Endothelial cell of umbilical vein (primary cell): ENCODE data around the gene FRMD4A. TPM values are rescaled to one million over a fixed set of nuclear protein-coding genes. Genes with fewer than 3 reads are reported as not detected.

Experiments used
- BruUV-seq: library from RNA; stranded (reverse); fragments of 400-500 nt; replicated peaks from 2 replicates; lab custom pipeline; 2021; lab: Mats Ljungman, UMichigan
- CTCF ChIA-PET: fragments of 300-600, 350-600 bp; sonication (Branson Sonifier 250); formaldehyde crosslinking; loops from one replicate; lab custom pipeline; 2021; ENCODE audit warnings: antibody characterized with exemption, inconsistent platforms; lab: Charles Lee
- POLR2A ChIA-PET: fragments of 300-600, 350-600 bp; sonication (Branson Sonifier 250); formaldehyde crosslinking; loops from one replicate; lab custom pipeline; 2021; ENCODE audit warnings: antibody characterized with exemption, inconsistent platforms; lab: Charles Lee
- DNase-seq: peaks from one replicate; pipeline ENCODE4 v3.0.0-alpha.2; 2011; ENCODE audit warnings: low read depth, low spot score
- FAIRE-seq: peaks from 2 replicates; lab custom pipeline; 2011; peaks lifted over from hg19 to GRCh38; lab: Jason Lieb, UNC
- H2AFZ ChIP-seq: 2 replicates; pipeline ENCODE4 v1.6.0; 2012; ENCODE audit warnings: low read depth, low read length, control low read depth, inconsistent platforms
- H3K27ac ChIP-seq: 2 replicates; pipeline ENCODE4 v1.5.1; 2011; ENCODE audit warnings: low read depth, mild to moderate bottlenecking, control low read depth, low read length, moderate library complexity; ENCODE audit not compliant: insufficient read depth
- H3K27me3 ChIP-seq, 2 experiments: 2 replicates each; pipeline versions ENCODE4 v1.6.0 to v1.6.1; 2011; ENCODE audit warnings: low read length in 2 of 2, mixed read lengths in 1 of 2; ENCODE audit not compliant: control insufficient read depth in 2 of 2, insufficient read depth in 2 of 2
- H3K36me3 ChIP-seq, 2 experiments: 2 replicates in 1 of 2; 3 replicates in 1 of 2; pipeline ENCODE4 v1.5.1; 2011; ENCODE audit warnings: low read length in 2 of 2, mild to moderate bottlenecking in 1 of 2, moderate library complexity in 1 of 2; ENCODE audit not compliant: control insufficient read depth in 2 of 2, insufficient read depth in 2 of 2; ENCODE audit errors: extremely low read depth in 1 of 2
- H3K4me1 ChIP-seq: 3 replicates; pipeline ENCODE4 v1.5.1; 2011; ENCODE audit warnings: mild to moderate bottlenecking, low read length; ENCODE audit not compliant: control insufficient read depth, insufficient read depth; ENCODE audit errors: extremely low read depth
- H3K4me2 ChIP-seq: 2 replicates; pipeline ENCODE4 v1.6.1; 2011; ENCODE audit warnings: low read length, control low read depth, mixed read lengths; ENCODE audit not compliant: insufficient read depth
- H3K4me3 ChIP-seq, 3 experiments: fragments of 200-600 bp in 1 of 3; sonication (generic), shearing (Covaris generic) in 1 of 3; replicated peaks in 1 of 3; 2 replicates each; pipeline ENCODE4 v1.5.1; 2011 to 2016; ENCODE audit warnings: control low read depth in 3 of 3, low read length in 3 of 3, mild to moderate bottlenecking in 2 of 3, inconsistent platforms in 1 of 3, low read depth in 1 of 3, moderate library complexity in 1 of 3; ENCODE audit not compliant: insufficient read depth in 1 of 3
- H3K79me2 ChIP-seq: 2 replicates; pipeline ENCODE4 v1.6.0; 2012; ENCODE audit warnings: low read length, inconsistent platforms; ENCODE audit not compliant: control insufficient read depth, insufficient read depth
- H3K9ac ChIP-seq: replicated peaks from 2 replicates; pipeline ENCODE3; 2011; ENCODE audit warnings: low read length, control low read depth; ENCODE audit not compliant: insufficient read depth; ENCODE audit errors: extremely low read depth
- H3K9me1 ChIP-seq: replicated peaks from 3 replicates; pipeline ENCODE4 v1.6.0; 2011; ENCODE audit warnings: mild to moderate bottlenecking, low read length; ENCODE audit not compliant: control insufficient read depth, insufficient read depth; ENCODE audit errors: extremely low read depth
- H3K9me3 ChIP-seq: replicated peaks from 2 replicates; pipeline ENCODE4 v1.5.1; 2012; ENCODE audit warnings: low read length, inconsistent platforms; ENCODE audit not compliant: control insufficient read depth, insufficient read depth
- H4K20me1 ChIP-seq: replicated peaks from 2 replicates; pipeline ENCODE3; 2011; ENCODE audit warnings: mild to moderate bottlenecking, low read length; ENCODE audit not compliant: control insufficient read depth, insufficient read depth; ENCODE audit errors: extremely low read depth
- EZH2 ChIP-seq: IDR thresholded peaks from 2 replicates; pipeline ENCODE4 v1.6.1; 2012; ENCODE audit warnings: borderline replicate concordance, low read depth, mild to moderate bottlenecking, moderate library complexity, low read length, inconsistent platforms; ENCODE audit not compliant: severe bottlenecking
- FOS ChIP-seq: IDR thresholded peaks from 2 replicates; pipeline ENCODE4 v1.6.1; 2011; ENCODE audit warnings: mild to moderate bottlenecking, low read length, moderate library complexity, borderline replicate concordance; ENCODE audit not compliant: insufficient read depth
- GATA2 ChIP-seq: IDR thresholded peaks from 2 replicates; pipeline ENCODE4 v1.7.0; 2011; ENCODE audit warnings: low read depth, mild to moderate bottlenecking, moderate library complexity, mixed read lengths, low read length; ENCODE audit not compliant: insufficient read length, insufficient read depth
- JUN ChIP-seq: IDR thresholded peaks from 2 replicates; pipeline ENCODE4 v1.6.1; 2011; ENCODE audit warnings: borderline replicate concordance, low read depth; ENCODE audit not compliant: insufficient read length, insufficient read depth
- MYC ChIP-seq: IDR thresholded peaks from one replicate; pipeline ENCODE4 v1.6.1; 2011; ENCODE audit warnings: mild to moderate bottlenecking, low read depth, low read length
- POLR2A ChIP-seq: IDR thresholded peaks from 2 replicates; pipeline ENCODE4 v1.6.1; 2012; ENCODE audit warnings: low read depth, mild to moderate bottlenecking, control low read depth, low read length
- POLR2AphosphoS5 ChIP-seq: IDR thresholded peaks from 2 replicates; pipeline ENCODE4 v1.6.1; 2012; ENCODE audit warnings: low read depth, mild to moderate bottlenecking, control low read depth, low read length, moderate library complexity; ENCODE audit not compliant: insufficient read depth
- dilution Hi-C: fragments of 300-500 bp; cut with MboI; formaldehyde crosslinking; loops from one replicate; pipeline ENCODE4 v1.15.0; 2019; ENCODE audit warnings: low sequenced_read_pairs; ENCODE audit not compliant: extremely low pct_ligation_motif_present
- intact Hi-C: fragments of 100-400 bp; cut with micrococcal nuclease; formaldehyde crosslinking; loops from one replicate; pipeline ENCODE4 v1.10.0; 2022
- polyA plus RNA-seq, 4 experiments: library from polyadenylated mRNA; depleted of rRNA in 3 of 4; stranded (reverse) in 3 of 4; unstranded in 1 of 4; fragments of >200 nt; gene quantifications; 2 replicates each; pipeline versions ENCODE4 v1.2.1 to v1.2.3, GENCODE V29; 2011 to 2012; ENCODE audit warnings: missing spikeins in 1 of 4
- total RNA-seq: library from RNA; stranded (reverse); gene quantifications from 2 replicates; pipeline ENCODE4 v1.2.3, GENCODE V29; 2021
- TF ChIP-seq, protein P1 (sequence below), 2 donors: IDR thresholded peaks; 1 replicate in 1 of 2; 2 replicates in 1 of 2; pipeline ENCODE4 v1.5.1; 2011; ENCODE audit warnings: low read length in 2 of 2, mild to moderate bottlenecking in 2 of 2, moderate library complexity in 2 of 2, control low read depth in 1 of 2, inconsistent platforms in 1 of 2, low read depth in 1 of 2; ENCODE audit not compliant: insufficient read depth in 1 of 2; ENCODE audit errors: extremely low read depth in 1 of 2
- TF ChIP-seq, protein P2 (sequence below): IDR thresholded peaks from 2 replicates; pipeline ENCODE4 v1.6.1; 2011; ENCODE audit not compliant: insufficient read depth, insufficient read length

Gene FRMD4A
- total and polyA plus RNA-seq, 2 donors (not counting 3 experiments of a cell fraction or from before 2014, with no cell fraction given), result 123 to 148 TPM

DNA sequence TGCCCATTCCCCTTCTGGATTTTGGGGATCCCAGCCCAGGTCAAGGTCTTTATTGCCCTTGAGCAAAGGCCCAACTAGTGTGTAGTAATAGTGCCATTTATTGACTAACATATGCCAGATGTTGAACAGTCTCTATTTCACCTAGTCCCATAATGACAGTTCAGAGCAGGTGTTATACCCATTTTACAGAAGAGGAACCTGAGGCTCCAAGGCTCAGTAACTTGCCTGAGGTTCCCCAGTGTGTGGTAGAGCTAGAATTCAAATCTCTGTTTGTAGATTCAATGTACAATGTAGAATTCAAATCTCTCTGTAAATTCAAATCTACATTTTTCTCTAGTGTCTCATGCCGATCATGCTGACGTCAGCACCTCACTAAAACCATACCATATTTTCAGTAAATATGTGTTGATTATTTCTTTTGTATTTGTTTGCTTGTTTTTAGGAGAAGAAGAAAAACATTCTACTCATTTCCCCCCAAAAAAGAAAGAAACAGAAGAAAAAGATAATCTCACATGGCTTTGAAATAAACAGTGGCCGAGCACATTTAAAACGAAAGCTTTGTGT lies 414.3 kb downstream of the FRMD4A start:
- no peak overlapping the region for H3K27ac ChIP-seq
- H3K79me2 ChIP-seq, result no peaks in the 10 kb centered on the region
- H3K36me3 ChIP-seq, result no peaks in the 10 kb centered on the region
- intact Hi-C loops (no loop called here), dilution Hi-C loops (no loop called here)
- no peak for DNase-seq
- H3K4me3 ChIP-seq, result no peak overlapping the region
- H3K27me3 ChIP-seq, result no peaks in the 10 kb centered on the region
- BruUV-seq, result no TSS peak
- H3K9me3 ChIP-seq, result no peaks in the 10 kb centered on the region
- CTCF ChIA-PET, result interaction anchor here (3.5 kb wide), 1 partner anchor 17 kb away, joined by 15 read pairs; no protein-coding TSS in a partner anchor
- H3K9me1 ChIP-seq, result no peaks in the 10 kb centered on the region
- no peak overlapping the region for H3K4me2 ChIP-seq
- no peaks in the 10 kb centered on the region for H4K20me1 ChIP-seq
- POLR2A ChIA-PET, result no interaction called here
- H3K9ac ChIP-seq, result no peak overlapping the region
- H2AFZ ChIP-seq, result no peak overlapping the region
- no peak for TF ChIP-seq MYC
- TF ChIP-seq, protein P1, sequence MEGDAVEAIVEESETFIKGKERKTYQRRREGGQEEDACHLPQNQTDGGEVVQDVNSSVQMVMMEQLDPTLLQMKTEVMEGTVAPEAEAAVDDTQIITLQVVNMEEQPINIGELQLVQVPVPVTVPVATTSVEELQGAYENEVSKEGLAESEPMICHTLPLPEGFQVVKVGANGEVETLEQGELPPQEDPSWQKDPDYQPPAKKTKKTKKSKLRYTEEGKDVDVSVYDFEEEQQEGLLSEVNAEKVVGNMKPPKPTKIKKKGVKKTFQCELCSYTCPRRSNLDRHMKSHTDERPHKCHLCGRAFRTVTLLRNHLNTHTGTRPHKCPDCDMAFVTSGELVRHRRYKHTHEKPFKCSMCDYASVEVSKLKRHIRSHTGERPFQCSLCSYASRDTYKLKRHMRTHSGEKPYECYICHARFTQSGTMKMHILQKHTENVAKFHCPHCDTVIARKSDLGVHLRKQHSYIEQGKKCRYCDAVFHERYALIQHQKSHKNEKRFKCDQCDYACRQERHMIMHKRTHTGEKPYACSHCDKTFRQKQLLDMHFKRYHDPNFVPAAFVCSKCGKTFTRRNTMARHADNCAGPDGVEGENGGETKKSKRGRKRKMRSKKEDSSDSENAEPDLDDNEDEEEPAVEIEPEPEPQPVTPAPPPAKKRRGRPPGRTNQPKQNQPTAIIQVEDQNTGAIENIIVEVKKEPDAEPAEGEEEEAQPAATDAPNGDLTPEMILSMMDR (IDR thresholded peaks at IDR 0.05; ENCODE audit: extremely low read depth in 1 of 2, insufficient read depth in 1 of 2, low read depth in 1 of 2, low read length in 2 of 2), result no peak
- no peak for TF ChIP-seq JUN
- no peak for TF ChIP-seq FOS
- TF ChIP-seq POLR2A, result no peak
- no peak for TF ChIP-seq GATA2
- TF ChIP-seq EZH2, result no peak
- TF ChIP-seq POLR2AphosphoS5, result no peak
- TF ChIP-seq, protein P2, sequence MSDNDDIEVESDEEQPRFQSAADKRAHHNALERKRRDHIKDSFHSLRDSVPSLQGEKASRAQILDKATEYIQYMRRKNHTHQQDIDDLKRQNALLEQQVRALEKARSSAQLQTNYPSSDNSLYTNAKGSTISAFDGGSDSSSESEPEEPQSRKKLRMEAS, result no peak
- no peaks in the 10 kb centered on the region for H3K4me1 ChIP-seq
- FAIRE-seq, result no peak
